HG03354 (cell line): ENCODE measurements around the gene DLX3.

Experiments
- ATAC-seq: cut with Tn5 transposase; IDR thresholded peaks from one replicate; pipeline ENCODE4 v1.9.1; 2021; ENCODE audit warnings: mild to moderate bottlenecking; ENCODE audit not compliant: unreplicated experiment, poor library complexity, severe bottlenecking

DLX3 gene

DNA sequence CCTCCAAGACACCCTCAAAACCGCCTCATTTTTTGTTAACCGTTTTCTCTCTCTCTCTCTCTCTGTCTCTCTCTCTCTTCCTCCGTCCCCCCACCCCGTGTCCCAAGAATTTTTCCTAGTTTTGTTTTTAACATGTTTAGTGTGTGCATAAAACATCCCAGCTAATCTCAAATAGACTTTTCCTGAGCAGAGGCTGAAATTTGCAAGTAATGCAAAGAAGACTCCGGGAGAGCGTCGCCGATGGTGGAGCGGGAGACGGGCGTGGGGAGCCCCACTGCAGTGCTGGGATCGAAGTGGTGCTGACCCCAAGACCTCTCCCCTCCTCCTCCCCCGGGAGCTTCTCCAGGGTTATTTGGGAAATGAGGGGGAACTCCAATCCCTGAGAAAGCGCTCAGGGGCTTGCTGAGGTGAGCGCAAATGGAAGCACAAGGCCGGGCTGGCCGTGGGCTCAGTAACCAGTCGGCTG is 30.7 kb downstream of the DLX3 start:
- no peak for ATAC-seq

- ATAC-seq: no peak
Observed at GRCh38 chr17:49963626-49964302, 31.3 kb downstream of the DLX3 start.

DNA sequence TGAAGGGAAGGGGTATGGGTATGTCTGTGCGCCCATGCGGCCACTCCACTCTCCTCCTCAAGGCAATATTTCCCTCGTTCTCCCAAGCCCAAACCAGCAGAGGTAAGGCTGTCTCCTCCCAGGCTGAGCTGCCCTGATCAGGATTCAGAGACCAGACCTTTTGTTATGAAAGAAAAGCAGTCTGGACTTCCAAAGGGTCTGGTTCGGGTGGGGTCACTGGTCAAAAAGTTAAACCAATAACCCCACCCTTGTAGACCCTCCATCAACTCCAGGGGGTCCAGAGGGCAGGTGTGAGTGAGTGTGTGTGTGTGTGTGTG is 31.8 kb downstream of the DLX3 start:
- ATAC-seq: no peak

DNA sequence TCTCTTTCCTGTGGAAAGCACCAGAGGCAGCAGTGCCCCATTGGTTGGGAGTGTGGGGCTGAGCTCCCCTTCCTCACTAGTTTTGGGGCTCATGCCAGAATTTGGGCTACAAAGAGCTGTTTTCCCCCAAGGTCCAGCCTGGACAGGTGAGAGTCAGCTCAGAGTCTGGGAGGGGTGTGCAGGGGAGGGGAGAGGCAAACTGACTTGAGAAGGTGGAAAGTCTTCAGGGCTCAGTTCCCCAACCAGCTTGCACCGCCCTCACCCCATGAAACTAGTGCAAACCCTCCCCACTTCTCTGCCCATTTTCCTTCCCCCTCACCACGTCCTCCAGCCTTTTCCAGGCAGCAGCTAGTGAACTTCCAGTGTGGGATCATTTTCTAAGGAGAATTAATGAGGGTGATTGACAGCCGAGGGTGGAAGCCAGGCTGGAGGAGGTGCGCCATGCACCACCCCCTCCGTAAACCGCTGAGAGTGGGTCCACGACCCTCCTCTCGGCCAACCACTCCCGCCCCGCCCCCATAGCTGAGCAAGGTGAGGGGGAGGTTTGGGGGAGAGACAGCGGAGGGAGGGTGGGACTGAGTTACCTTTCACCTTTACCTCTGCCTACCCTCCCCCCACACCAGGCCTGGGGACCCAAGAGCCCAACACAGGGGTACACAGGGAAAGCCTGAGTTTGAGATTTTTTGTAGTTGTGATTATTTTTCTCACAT is 32.3 kb downstream of the DLX3 start:
- no peak for ATAC-seq

DNA sequence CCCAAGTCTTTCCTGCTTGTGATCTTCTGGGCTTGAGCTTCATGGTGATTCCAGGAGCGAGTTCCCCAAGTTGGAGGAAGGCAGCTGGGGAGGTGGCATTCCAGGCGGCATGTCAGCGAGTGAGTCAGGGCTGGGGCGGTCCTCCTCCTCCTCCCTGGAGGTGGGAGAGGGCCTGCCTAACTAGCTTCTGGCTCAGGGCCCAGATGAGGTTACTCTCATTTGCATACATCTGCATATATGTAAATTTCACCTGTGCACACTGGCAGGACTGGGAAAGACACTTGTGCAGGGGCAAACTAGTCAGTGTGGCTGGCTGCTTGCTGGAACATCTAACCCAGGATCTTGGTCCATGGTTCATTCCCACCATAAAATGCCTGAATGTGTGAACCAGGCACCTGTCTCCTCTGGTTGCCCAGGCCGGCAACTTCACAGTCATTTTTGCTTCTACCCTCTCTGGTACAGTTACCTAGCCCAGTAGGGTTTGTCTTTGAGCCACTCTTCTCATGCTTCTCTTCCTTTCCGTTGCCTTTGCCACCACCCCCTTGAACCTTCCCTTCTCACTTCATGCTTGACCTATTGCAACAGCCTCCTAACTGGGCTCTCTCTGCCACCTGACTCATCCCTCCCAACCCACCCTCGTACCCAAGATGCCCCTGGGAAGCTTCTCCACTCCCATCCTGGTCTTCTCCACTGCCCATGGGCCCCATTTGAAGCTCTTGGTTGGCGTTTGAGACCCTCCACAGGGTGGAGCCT is 35.7 kb downstream of the DLX3 start:
- ATAC-seq: no peak

GRCh38 chr17:49958723-49959122 is 36.3 kb downstream of the DLX3 start:
- no peak for ATAC-seq

- no peak for ATAC-seq
Observed at GRCh38 chr17:49957350-49957749, 37.7 kb downstream of the DLX3 start.

- no peak for ATAC-seq
Observed at GRCh38 chr17:49956780-49957179, 38.2 kb downstream of the DLX3 start.

DNA sequence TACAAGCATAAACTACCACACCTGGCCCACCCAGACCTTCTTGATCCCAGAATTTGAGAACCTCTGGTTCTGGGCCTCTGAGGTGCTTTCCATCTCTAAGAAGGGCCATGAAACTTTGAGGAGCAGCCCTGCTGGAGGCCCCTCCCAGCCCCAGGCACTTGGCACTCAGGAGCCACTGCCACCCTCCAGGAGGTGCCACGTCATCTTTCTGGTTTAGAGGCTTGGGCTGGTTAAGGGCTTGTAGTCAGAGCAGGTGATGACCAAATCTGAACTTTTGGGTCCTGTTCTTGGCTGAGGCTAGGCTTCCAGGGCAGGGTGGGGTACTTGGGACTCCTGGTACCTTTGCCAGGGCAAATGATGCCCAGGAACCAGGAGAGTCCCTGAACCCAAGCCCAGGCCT is 39.9 kb downstream of the DLX3 start:
- ATAC-seq: no peak

- no peak for ATAC-seq
Observed at GRCh38 chr17:49952912-49953497, 42.0 kb downstream of the DLX3 start.

DNA sequence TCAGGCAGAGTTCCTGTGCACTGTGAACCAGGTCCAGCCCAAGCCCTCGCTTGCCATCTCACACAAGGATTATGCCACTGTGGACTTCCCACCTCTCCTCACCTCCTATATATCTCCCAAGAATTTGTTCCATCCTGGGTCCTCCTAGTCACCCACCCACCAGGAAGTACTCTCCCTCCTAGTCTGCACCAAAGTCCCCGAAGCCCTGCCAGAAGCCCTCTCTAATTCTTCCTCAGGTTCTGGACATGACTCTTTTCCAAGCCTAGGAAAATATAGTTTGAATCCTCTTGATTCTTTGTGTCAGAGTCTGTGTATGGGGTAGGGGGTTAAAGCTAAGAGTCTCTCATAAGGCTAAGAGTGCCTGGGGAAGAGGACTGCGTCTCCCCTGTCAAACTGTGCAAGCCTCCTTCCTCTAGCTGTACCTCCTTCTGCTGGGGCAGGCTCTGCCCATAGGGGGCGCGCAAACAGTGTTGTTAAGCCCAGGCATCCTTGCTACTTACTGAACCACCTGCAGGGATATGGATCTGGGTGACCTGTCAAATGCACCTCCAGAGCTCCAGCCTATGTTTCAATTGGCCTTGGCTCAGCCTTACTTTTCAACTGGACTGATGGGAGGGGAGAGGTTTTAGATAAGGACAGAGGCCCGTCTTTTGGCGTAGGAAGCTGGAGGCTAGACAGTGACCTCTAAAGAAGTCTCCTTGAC is 42.7 kb downstream of the DLX3 start:
- no peak for ATAC-seq

DNA sequence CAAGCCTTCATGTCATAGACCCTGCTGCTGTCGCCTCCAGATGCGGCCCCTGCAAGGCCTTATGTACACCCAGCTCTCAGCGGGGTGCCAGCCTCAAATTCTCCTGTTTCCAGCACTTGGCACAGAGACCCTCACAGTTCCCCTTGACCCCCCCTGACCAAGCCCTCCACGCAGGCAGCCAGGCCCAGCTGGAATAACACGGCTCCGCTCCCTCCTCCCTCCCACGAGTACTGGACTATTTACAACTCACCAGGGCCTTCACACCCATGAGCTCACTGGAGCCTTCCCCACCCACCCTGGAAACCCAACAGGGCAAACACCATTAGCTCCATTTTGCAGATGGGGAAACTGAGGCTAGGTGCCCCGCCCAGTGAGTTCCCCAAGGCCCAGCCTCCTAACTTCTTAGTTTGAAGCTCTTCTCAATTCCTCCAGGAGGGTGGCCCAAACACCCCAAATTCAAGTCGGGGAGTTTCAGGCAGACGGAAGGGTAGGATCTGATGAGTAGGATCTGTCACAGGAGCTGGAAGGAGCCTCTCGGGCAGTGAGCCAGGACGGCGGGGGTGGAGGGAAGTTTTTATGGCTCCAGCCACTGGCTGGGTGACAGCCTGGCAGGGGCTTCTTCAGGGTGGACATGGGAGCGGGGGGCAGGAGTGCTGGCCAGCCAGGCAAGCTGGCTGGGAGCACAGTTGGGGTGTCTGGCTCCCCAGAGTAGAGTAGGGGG is 43.5 kb downstream of the DLX3 start:
- no peak for ATAC-seq

DNA sequence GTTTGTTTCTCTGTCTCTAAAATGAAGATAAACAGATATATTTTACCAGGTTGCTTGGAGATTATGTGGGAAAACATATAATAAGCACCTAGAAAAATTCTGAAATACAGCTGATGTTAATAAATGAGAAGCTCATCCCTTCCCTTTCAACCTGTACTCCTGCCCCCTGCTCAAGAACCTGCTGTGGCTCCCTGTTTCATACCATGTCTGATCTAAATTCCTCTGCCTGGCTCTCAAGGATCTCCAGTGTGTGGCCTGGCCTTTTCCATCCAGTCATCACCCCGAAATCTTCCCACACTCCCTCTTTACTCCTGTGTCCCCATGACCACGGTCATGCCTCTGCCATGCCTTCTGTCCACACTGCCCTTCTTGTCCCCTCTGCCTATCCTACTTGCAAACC is 45.4 kb downstream of the DLX3 start:
- no peak for ATAC-seq

DNA sequence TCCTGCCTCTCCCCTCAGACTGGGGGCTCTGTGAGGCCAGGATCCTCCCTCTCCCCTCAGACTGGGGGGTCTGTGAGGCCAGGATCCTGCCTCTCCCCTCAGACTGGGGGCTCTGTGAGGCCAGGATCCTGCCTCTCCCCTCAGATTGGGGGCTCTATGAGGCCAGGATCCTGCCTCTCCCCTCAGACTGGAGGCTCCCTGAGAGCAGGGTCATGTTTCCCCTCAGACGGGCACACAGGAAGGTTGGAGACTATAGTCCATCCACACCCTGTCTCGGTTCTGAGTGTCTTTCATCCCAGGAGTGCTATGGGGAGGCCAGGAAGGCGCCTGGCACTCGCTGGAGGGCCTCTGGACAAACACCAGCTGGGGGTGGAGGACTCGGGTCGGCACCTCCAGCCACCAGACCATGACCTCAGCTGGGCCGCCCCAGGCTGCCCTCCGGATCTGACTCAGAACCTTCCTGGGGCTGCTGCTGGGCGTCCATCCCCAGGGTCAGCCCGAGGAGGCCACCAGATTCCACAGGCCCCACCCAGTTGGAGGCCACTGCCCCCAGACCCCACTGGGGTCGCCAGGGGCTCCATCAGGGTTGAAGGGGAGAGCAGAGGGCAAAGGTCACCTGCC is 48.0 kb downstream of the DLX3 start:
- ATAC-seq: no peak

DNA sequence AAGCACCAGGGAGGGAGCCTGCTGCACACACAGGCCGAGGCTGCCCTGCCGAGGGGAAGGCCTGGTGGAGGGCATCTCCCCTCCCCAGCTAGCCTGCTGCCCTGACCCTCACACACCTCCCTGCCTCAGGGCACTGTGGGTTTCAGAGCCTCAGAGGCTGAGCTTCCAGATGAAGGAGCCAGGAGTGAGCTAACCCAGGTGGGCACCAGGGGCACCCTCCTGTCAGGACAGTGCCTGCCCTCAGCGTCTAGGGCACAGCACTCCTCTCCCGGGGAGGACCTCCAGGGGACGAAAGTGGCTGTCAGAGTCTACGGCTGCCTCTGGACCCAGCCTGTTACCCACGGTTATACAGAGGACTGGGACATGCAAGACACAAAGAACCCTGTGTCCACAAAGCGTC is 48.8 kb downstream of the DLX3 start:
- no peak for ATAC-seq

DNA sequence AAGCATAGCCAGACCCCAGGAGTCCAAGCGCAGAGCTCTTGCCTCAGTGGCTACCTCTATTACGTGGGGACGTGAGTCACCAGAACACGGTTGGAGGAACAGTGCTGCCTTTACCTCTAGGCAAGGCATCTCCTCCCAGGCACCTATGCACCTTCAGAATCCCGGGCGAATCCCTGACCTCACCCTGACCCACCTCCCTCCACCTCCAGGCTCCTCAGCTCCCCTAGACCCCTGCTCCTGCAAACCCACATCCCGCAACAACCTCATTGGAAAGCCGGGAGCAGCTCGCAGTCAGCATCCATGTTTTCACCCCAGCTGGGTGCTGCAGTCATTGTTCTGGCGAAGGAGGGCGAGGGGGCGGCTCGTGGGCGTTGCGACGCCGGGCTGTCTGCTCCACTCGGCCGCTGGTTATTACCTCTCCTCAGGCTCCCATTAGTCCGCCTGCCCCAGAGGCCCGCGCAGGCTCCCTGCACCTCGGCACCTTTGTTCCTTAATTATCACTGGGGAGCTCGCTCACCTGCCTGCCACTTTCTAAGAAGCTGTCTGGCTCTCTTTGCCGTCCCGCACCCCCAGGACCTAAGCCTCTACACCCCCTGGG is 50.7 kb downstream of the DLX3 start:
- no peak for ATAC-seq

- ATAC-seq: no peak
Observed at GRCh38 chr17:49942947-49943346, 52.1 kb downstream of the DLX3 start.

- no peak for ATAC-seq
Observed at GRCh38 chr17:49941427-49941826, 53.6 kb downstream of the DLX3 start.
